GM18502 (cell line): Measurements from ENCODE around the gene AMPD3.

Source experiments
- ATAC-seq: cut with Tn5 transposase; IDR thresholded peaks from one replicate; pipeline ENCODE4 v1.9.1; 2021; ENCODE audit warnings: mild to moderate bottlenecking; ENCODE audit not compliant: unreplicated experiment, poor library complexity

The AMPD3 gene

DNA sequence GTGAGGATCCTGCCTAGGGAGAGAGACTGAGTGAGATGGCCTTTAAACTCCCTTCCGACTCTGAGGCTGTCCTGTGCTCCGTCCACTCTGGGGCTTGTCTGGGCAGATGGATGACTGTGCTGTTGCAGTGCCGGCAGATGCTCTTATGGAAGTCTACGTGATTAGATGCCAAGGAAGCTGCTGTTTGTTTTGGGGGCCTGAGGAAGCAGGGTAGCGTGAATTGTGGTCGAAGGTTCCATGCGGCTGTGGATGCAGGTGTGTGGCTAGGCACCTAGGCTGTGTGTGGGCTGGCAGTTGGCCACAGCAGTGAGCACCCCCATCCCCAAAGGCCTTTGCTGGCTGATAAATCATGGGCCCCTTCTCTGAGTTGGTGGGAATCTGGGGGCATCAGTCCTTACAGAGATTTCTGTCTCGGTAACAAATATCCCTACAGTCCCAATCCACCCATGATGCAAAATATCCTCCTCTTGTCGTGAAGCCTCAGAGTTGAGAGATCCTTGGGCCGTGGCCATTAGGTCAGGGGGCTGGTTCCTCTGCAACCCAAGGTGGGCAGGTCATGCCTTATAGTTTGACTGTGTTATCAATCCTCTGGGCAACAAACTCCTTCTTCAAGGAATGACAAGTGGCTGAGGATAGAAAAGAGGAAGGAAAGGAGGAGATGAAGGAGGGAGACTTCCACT, 31.2 kb downstream of the AMPD3 start:
- ATAC-seq = no peak

DNA sequence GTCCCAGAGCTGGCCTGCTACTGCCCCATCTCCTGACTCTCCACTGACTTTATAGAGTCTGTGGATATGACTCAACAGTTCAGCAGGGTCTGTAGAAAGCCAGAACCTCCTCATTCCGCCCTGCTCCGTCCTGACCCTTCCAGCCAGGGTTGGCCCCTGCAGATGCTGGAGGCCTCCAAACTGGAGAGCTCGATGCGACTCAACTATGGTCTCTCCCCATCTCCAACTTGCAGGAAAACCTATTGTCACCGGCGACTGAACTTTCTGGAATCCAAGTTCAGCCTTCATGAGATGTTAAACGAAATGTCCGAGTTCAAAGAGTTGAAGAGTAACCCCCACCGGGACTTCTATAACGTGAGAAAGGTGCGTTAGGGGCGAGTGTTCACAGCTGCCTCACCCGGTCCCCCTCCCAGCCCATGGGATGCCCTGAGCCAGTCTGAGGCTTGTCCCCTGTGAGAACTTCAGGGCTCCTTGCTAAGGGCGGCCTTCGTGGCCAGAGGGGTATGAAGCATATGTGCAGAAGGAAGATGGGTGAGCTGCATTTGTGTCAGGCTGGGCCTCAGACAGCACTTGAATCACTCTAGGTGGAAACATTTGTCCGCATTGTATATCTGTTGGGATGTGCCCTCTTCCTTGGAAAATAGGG, 32.1 kb downstream of the AMPD3 start:
- no peak for ATAC-seq

DNA sequence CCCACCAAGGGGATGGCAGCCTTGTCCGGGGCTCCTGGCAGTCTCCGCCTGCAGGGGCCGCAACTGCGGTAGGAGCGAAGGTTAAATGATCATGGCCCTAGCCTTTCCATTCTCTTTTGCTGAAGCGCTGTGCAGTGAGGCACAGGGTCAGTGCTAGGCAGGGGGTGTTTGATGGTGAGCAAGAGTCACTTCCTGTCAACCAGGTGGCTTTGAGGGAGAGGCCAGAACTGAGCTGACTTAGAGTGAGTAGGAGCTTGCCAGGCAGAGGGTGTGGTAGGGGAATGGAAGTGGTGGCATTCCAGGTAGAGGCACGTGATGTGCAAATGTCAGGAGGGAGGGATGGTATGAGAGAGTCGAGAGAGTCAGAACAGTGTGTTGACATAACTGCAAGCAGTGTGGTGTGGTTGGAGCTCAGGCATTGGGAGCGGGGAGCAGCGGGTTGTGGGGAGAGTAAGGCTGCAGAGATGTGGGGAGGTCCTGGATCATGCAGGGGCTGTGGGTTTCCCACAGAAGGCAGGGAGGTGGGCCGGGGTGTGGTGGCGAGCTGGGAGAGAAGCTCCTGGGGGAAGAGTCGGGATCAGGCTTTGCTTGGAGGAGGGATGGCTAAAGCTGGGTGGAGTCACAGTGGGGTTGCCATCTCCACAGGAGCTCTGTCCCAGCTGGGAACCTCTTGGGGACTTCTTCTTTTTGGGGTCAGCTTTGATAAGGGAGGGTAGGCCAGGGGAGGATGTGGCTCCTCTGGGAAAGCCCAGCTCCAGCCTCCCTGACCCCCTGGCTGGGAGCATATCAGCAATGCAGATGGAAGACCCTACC, 33.3 kb downstream of the AMPD3 start:
- peak; percentile 20 for ATAC-seq

DNA sequence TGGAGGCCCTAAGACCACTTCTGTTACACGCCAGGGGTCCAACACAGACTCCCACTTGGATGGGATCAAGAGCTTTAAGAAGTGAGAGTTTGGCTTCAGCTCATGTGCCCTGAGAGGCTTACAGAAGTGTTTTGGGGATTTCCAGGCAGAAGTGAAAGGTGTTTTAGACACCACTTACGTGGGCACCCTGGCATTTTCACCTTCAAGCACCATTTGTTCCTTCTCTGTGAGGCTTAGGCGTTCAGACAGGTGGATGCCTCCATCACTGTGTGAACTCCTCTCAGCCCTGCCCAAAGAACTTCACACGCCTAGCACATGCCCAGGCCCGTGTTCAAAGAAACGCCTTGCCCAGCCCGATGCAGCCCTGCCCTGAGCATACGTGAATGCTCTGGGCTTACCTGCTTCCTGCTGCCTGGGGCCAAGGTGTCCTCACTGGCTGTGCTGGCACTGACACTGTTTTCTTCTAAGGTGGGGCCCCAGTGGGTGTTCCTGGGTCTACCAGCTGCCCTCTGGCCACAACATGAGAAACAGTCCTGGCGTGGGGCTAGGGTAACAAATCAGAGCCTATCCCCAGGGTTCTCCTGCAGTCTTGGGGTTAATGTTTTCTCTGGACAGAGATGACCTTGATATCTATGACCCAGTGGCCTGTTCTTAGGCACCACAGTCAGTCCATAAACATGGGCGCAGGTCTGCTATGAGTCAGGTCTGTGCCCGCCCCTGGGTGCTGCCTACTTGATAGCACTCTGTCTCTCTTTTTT, 34.0 kb downstream of the AMPD3 start:
- ATAC-seq = peak; percentile 78

DNA sequence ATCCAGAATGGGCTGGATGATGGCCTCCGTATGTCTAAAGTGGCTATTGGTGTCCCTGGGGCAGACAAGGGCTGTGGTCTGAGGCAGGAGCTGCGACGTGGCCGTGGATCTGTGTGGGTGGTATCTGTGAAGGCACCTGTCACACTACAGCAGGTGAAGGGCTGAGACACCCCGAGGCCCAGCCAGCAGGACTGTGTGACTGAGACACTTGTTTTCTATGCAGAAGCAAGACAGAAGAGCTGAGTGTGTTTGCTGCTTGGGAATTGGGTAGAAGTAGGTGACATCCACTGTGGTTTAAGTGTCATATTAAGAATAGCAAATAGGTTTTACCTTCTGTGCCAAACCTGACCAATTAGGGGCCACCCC, 35.0 kb downstream of the AMPD3 start:
- ATAC-seq = no peak

DNA sequence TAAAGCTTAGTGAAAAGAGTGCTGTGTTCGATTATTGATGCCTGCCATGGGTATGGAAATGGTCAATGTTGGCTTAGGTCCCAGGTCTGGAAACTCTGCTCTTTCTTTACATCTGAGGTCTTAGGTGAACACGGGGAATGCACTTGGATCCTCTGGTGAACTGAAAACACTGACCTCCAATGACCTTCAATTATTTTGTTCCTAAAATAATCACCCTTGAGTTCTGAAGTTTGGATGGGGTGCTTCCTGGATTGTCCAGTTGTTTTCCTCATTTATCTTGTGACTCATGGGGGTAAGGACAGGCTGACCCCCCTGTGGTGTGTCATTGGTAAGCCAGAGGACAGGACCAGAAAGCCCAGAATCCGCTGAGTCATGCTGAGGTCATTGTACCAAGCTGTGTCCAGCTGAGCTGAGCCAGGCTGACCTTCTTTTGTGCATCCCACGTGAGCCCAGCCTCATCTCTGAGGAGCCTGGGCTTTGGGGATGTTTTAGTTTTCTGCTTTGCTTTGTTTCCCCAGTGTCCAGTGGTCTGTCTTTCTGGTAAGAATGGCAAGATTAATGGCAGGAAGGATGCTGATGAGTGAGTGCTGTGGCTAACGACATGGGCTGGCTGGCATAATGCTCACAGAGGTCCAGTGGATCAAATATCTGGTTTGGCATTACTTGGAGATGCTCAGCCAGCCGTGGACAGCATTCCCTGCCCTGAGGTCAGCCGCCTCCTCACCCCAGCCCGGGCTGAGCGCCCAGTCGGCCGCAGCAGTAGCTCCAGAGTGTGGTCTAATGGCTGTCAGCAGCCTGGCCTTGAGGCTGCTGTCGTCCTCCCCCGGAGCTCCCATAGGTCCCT, 35.6 kb downstream of the AMPD3 start:
- no peak for ATAC-seq

DNA sequence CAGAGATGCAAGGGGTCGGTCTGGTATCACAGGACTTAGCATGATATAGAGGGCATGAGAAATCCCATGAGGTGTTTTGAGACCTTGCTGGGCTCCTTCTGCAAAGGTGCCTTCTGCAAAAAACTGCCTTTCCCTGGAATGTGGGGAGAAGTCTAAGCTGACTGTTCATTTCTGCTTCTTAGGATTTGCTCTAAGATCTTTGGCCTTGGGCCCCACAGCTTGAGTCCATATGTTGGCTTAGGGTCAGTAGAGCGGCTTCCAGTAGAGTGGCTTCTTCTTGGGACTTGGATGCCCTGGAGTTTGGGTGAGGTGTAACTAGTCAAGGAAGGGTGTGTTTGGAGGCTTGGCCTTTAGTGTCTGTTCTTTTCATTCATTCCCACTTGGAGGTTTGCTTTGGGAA, 37.0 kb downstream of the AMPD3 start:
- no peak for ATAC-seq

DNA sequence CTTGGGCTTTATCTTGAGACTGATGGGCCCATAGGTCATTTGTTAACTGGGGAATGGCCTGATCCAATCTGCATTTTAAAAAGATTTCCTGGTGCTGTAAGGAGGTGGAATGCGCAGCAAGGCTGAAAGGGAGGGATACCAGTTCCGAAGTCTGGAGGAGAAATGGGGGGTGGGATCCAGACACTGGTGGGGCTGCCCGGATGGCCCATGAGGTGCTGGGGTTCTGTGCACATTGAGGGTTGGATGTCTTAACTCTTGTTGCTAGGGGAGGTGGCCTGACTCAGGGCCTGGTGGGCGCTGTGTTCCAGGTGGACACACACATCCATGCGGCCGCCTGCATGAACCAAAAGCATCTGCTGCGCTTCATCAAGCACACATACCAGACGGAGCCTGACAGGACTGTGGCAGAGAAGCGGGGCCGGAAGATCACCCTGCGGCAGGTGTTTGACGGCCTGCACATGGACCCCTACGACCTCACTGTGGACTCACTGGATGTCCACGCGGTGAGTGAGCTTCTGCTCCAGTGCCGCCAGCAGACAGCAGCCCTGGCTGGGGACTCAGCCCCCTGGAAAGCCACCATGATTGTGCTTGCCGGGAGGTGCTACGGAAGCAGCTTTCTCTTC, 38.1 kb downstream of the AMPD3 start:
- no peak for ATAC-seq

DNA sequence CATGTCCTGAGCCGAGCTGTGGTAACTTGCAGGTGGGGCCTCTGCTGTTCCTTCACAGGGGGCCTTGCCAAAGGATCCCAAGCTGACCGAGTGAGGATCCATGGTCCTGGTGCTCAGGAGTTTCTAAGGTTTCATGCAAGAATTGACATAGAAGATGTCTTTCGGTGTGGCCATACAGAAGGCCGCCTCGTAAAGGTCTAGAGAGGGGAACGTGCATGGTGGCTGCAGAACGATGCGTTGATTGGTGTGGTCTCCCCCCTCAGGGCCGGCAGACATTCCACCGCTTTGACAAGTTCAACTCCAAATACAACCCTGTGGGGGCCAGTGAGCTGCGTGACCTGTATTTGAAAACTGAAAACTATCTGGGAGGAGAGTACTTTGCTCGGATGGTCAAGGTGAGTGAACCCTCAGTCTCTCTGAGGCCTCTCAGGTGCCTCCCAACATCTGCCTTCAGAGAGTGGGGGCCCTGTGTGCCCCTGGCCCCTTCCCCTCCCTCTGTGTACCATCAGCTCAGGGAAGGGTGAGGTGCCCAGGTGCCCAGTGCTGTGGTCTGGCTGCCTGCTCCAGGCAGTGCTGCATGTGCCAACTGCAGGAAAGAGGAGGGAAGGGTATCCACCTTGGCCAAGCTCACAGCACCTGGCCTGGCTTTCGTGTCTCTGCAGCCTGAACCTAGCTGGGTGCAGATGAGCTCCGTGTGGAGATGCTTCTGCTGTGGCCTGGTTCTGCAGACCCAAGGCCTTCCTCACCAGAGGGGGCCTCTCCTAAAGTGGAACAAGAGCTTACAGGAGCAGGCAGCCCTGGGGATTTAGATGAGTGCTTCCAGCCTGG, 39.8 kb downstream of the AMPD3 start:
- ATAC-seq = no peak

DNA sequence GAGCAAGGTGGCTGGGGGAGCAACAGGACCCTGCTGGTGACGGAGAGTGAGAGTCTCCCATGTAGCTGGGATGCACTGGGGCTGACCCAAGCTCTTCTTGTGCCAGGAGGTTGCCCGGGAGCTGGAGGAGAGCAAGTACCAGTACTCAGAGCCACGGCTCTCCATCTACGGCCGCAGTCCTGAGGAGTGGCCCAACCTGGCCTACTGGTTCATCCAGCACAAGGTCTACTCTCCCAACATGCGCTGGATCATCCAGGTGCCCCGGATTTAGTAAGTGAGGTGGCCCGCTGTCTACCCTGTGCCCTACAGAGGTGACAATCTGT, 40.4 kb downstream of the AMPD3 start:
- ATAC-seq = no peak

DNA sequence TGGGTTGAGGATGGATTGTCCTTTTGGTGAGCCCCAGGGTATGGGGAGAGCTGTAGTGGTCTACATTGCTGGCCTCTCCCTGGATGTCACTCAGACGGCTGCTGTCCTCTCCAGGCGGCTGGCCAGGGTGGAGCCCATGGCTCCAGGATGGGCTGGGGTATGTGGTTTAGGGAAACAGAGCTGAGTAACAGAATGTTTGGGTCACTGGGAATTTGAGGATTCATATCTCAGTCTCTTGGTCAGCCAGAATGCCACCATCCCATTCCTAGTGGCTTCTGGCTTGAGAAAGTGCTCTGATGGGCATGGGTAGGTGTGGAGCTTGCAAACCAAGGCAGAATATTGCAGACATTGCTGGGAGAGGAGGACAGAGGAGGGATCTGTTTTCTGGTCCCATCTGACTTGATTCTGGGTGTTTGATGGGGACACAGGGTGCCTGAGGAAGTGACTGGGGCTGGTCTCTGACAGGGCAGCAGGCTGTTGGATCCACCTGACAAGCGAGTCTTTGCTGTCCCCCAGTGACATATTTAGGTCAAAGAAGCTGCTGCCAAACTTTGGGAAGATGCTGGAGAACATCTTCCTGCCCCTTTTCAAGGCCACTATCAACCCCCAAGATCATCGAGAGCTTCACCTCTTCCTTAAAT, 41.4 kb downstream of the AMPD3 start:
- ATAC-seq = no peak

DNA sequence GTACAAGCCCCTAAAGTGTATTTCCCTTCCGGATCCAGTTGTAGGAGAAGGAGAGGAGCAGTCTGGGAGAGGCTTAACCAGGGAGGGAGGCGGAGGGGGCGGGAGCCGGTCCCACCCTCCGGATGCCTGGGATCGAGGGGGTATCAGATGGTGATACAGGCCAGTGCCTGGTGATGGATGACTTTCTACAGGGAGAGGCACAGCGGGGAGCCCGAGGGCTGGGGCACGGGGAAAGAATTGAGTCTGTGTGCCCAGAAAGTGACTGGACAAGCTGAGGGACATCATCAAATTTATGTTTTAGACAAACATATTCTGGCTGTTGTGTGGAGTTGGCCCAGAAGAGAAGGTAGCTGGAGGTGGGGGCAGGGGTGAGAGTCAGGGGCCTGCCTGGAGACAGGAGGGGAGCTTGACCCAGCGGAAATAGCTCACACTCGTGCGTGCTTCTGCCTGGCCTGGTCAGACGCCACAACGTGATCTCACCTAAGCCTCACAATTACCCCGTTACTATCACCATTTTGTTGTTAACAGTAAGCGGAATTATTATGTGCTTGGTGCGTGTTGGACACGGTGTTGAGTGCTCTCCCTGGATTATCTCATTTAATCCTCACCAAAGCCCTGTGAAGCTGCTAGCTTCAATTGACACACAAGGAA, 42.4 kb downstream of the AMPD3 start:
- no peak for ATAC-seq

DNA sequence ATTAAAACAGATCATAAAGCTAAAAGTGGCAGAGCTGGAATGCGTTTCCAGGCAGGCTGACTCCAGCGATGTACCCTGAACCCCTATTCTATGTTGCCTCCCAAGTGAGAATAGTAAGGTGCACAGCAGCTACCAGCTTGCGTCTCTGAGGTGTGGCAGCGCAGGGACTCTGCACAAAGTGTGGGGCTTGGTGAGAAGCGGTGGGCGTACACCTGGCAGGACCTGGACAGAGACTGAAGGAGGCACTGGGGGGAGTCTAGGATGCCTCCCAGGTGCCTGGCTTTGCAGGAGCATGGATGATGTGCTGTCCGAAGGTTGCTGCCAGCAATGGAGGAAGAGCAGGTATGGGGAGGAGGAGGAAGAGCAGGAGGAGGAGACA, 42.9 kb downstream of the AMPD3 start:
- no peak for ATAC-seq

DNA sequence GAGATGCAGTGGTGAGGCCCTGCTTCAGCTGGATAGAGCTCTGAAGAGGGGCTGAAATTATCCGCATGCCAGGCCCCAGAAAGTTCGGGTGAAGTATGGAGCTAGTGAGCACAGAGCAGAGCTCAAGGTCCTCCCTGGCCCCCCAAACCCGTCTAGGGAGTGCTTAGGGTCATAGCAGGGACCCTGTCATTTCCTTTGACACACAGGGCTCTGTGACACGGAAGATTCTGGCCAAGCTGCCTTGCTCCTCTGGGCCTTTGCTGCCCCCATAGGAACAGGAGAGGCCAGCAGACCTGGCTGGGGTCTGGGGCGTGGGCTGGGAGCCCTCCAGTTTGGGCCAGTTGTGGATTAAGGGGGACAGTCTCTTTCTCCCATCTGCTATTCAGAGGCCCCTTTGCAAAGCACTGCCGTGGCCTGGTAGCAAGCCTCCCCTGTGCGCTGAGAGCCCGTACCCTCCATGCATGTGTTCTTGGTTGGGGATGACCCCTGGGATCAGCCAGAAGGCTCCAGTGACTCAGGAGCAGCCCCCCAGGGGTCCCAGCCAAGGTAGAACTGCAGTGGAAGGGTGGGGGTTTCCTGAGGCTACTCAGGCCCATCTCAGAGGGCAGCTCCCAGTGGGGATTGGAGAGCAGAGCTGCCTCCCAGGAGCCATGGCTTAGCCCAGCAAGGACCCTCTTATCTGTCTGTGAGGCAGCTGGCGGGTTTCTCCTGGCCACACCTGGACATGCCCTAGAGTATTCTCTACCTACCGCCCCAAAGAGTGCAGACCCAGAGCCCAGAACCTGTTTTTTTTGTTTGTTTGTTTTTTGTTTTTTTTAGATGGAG, 43.6 kb downstream of the AMPD3 start:
- ATAC-seq = no peak

DNA sequence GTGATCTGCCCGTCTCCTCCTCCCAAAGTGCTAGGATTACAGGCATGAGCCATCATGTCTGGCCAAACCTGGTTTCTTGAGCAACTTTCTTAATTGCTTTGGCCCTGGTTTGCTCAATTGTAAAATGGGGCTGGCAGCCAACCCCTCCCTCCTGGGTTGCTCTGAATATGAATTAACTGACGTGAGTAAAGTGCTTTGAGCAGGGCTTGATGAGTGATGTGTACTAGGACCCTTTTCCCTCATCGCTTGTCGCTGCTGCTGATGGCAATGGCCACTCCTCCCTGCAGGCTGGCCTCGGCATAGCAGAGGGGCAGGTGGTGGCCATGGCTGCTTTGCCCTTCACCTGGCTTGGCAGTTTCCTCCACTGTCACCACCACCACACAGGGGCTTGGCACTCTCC, 44.4 kb downstream of the AMPD3 start:
- ATAC-seq = no peak

DNA sequence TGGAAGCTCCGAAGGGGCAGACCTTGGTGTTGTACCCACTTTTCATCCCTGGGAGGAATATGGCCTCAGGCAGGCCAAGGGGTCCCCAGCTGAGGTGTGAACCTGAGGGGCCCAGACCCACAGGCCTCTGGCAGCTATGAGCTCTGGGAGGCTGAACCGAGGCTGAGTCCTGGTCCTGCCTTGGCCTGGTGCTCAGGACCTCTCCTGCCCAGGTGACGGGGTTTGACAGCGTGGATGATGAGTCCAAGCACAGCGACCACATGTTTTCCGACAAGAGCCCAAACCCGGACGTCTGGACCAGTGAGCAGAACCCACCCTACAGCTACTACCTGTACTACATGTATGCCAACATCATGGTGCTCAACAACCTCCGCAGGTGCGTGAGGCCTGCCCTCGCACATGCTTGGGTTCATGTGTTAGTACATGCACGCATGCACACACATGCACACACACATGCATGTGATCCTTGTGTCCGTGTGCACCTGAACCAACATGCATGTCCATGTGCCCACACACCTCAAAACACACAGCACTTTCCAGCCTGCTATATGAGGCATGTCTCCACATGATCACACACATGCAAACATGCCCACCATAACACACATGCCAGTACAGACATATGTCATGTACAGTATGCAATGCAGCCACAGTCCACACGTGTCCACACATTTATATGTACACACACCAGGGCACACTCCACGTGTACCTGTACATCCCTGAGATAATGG, 45.0 kb downstream of the AMPD3 start:
- no peak for ATAC-seq
